K562 (cell line): ENCODE measurements around the gene CSKMT.

Source experiments
- CBX8 ChIP-seq: fragments of 200-600 bp; sonication (generic); IDR thresholded peaks from 2 replicates; pipeline ENCODE4 v1.6.1; 2012; ENCODE audit warnings: borderline replicate concordance, mixed run types, low read depth, mild to moderate bottlenecking, moderate library complexity, mixed read lengths, low read length, control low read depth, inconsistent platforms; ENCODE audit not compliant: poor library complexity, severe bottlenecking; ENCODE audit errors: extremely low read depth
- CTCF ChIP-seq, 3 experiments: IDR thresholded peaks in 2 of 3; conservative IDR thresholded peaks in 1 of 3; 2 replicates each; pipeline ENCODE4 v1.5.1; 2011 to 2012; ENCODE audit warnings: low read length in 3 of 3, mild to moderate bottlenecking in 3 of 3, control low read depth in 2 of 3, improper control_type of control experiment in 1 of 3, inconsistent platforms in 1 of 3, low read depth in 1 of 3, mixed read lengths in 1 of 3, moderate library complexity in 1 of 3; ENCODE audit not compliant: insufficient read depth in 2 of 3
- EHMT2 ChIP-seq: fragments of 450-650 bp; IDR thresholded peaks from 2 replicates; pipeline ENCODE4 v1.6.1; 2018; ENCODE audit warnings: antibody characterized with exemption
- ESRRA ChIP-seq: fragments of 450-650 bp; IDR thresholded peaks from 2 replicates; pipeline ENCODE4 v1.6.1; 2014; ENCODE audit warnings: low read depth, mild to moderate bottlenecking, moderate library complexity, borderline replicate concordance
- RCOR1 ChIP-seq, 2 experiments: IDR thresholded peaks; 2 replicates each; pipeline ENCODE4 v1.6.1; 2012; ENCODE audit warnings: low read depth in 2 of 2, low read length in 2 of 2, borderline replicate concordance in 1 of 2, improper control_type of control experiment in 1 of 2
- SAP30 ChIP-seq: fragments of 200-600 bp; sonication (generic); IDR thresholded peaks from 2 replicates; pipeline ENCODE4 v1.6.1; 2012; ENCODE audit warnings: borderline replicate concordance, low read depth, mild to moderate bottlenecking, moderate library complexity, low read length, control low read depth, inconsistent platforms; ENCODE audit not compliant: insufficient read depth, poor library complexity, severe bottlenecking
- ZNF707 ChIP-seq: fragments of 250-450 bp; sonication (Bioruptor Pico); conservative IDR thresholded peaks from 2 replicates; pipeline ENCODE4 v1.8.0; 2022; ENCODE audit warnings: inconsistent platforms, mild to moderate bottlenecking, moderate library complexity

GRCh38 chr11:62713343-62713742, 48.2 kb downstream of the CSKMT start:
- TF ChIP-seq EHMT2 (no peak), CBX8 (no peak), ESRRA (no peak), SAP30 (no peak), RCOR1 (IDR thresholded peaks at IDR 0.05; ENCODE audit: borderline replicate concordance in 1 of 2, low read depth in 2 of 2, low read length in 2 of 2) (peak in 1 of 2 experiments; percentile 14; a peak in 1 of 4 replicates), ZNF707 (CRISPR knock-in tag) (no peak), CTCF (IDR thresholded peaks at IDR 0.05 in 2 of 3, conservative IDR thresholded peaks at IDR 0.05 in 1 of 3; ENCODE audit: insufficient read depth in 2 of 3, low read depth in 1 of 3, low read length in 3 of 3) (0 out of 6 replicates have a peak, but pooled peaks of 1 of the 3 experiments have one; percentile 6)
